Frontal cortex (tissue), 4 donors: ENCODE data around the gene TMEM25. TPM values are rescaled to one million over a fixed set of nuclear protein-coding genes. Genes with fewer than 3 reads are reported as not detected.
"Not testable (repeated sequence)": the region's sequence is repeated elsewhere in the genome, so short reads cannot be mapped to it uniquely, and the experiment has no call there.

Experiments used
- DNase-seq, 2 donors: peaks; one replicate each; pipeline ENCODE4 v3.0.0; 2012; ENCODE audit warnings: low spot score in 2 of 2
- FAIRE-seq: peaks from 2 replicates; lab custom pipeline; 2012; peaks lifted over from hg19 to GRCh38; lab: Jason Lieb, UNC
- total RNA-seq: library from RNA; depleted of rRNA; stranded (reverse); fragments of >200 nt; gene quantifications from one replicate; pipeline ENCODE4 v1.2.3, GENCODE V29; 2014
- donor health status: control.
- donor health status: control.
- donor health status: control.

TMEM25 gene
- 27.3 TPM for total RNA-seq

GRCh38 chr11:118530683-118531596 lies at the start of gene TMEM25:
Gene TMEM25, plus strand, starts transcription at chr11:118531192. Its CDS starts 610 bp downstream, at chr11:118531802.
- DNase-seq (peak; percentile 83 to 86), FAIRE-seq (no peak)

GRCh38 chr11:118481238-118481637 lies 49.8 kb upstream of the TMEM25 start:
- FAIRE-seq, result not testable (repeated sequence)

GRCh38 chr11:118484405-118484804 lies 46.6 kb upstream of the TMEM25 start:
- DNase-seq (no peak), FAIRE-seq (no peak)

More at GRCh38 chr11:118481238-118481637, 49.8 kb upstream of the TMEM25 start:
- not testable (repeated sequence) for DNase-seq

GRCh38 chr11:118485273-118485672 lies 45.7 kb upstream of the TMEM25 start:
- FAIRE-seq (no peak), DNase-seq (no peak)

GRCh38 chr11:118488480-118489109 lies 42.4 kb upstream of the TMEM25 start:
- FAIRE-seq, result peak; percentile 72
- DNase-seq, result peak; percentile 57 to 61

- DNase-seq (no peak), FAIRE-seq (no peak)
Observed at GRCh38 chr11:118491041-118491440, 40.0 kb upstream of the TMEM25 start.

GRCh38 chr11:118497831-118498230 lies 33.2 kb upstream of the TMEM25 start:
- FAIRE-seq (no peak), DNase-seq (no peak)

GRCh38 chr11:118503216-118503615 lies 27.8 kb upstream of the TMEM25 start:
- DNase-seq, result no peak
- no peak for FAIRE-seq

GRCh38 chr11:118511601-118512000 lies 19.4 kb upstream of the TMEM25 start:
- DNase-seq, result no peak
- FAIRE-seq, result no peak

GRCh38 chr11:118514103-118514502 lies 16.9 kb upstream of the TMEM25 start:
- no peak for FAIRE-seq
- no peak for DNase-seq

GRCh38 chr11:118519549-118519948 lies 11.4 kb upstream of the TMEM25 start:
- FAIRE-seq, result no peak

GRCh38 chr11:118521892-118522311 lies 9.1 kb upstream of the TMEM25 start:
- no peak for FAIRE-seq
- DNase-seq, result no peak

More at GRCh38 chr11:118519549-118519948, 11.4 kb upstream of the TMEM25 start:
- DNase-seq, result no peak

- DNase-seq (no peak), FAIRE-seq (no peak)
Observed at GRCh38 chr11:118522571-118523072, 8.4 kb upstream of the TMEM25 start.

GRCh38 chr11:118524356-118524755 lies 6.6 kb upstream of the TMEM25 start:
- DNase-seq (no peak), FAIRE-seq (no peak)

GRCh38 chr11:118524757-118525470 lies 6.1 kb upstream of the TMEM25 start:
- no peak for DNase-seq
- FAIRE-seq, result no peak

GRCh38 chr11:118526688-118527087 lies 4.3 kb upstream of the TMEM25 start:
- no peak for DNase-seq

GRCh38 chr11:118527109-118527508 lies 3.9 kb upstream of the TMEM25 start, which contains the start of gene TTC36:
Gene TTC36, plus strand, starts transcription at chr11:118527474. Its CDS starts 21 bp downstream, at chr11:118527495.
- no peak for DNase-seq
- FAIRE-seq, result no peak

More at GRCh38 chr11:118526688-118527087, 4.3 kb upstream of the TMEM25 start:
- no peak for FAIRE-seq

- DNase-seq (no peak), FAIRE-seq (no peak)
Observed at GRCh38 chr11:118528511-118528910, 2.5 kb upstream of the TMEM25 start.

- FAIRE-seq, result no peak
- DNase-seq, result no peak
Observed at GRCh38 chr11:118529584-118530175, 1.3 kb upstream of the TMEM25 start.
